Mucosa of descending colon (tissue), 3 donors: Measurements from ENCODE around the gene ARFRP1. TPM values are rescaled to one million over a fixed set of nuclear protein-coding genes. Genes with fewer than 3 reads are reported as not detected.

ENCODE experiments used
- ATAC-seq: fragments of 200-7000 bp; cut with Tn5 transposase; one replicate; pipeline ENCODE4 v1.9.1; 2020; ENCODE audit warnings: mild to moderate bottlenecking, moderate library complexity
- DNase-seq, 3 donors: peaks; one replicate each; pipeline ENCODE4 v3.0.0-alpha.2; 2020
- H3K36me3 ChIP-seq: fragments of 200-600 bp; one replicate; pipeline ENCODE4 v1.8.0; 2021; ENCODE audit warnings: low read depth, mild to moderate bottlenecking
- H3K4me1 ChIP-seq: fragments of 200-600 bp; one replicate; pipeline ENCODE4 v1.8.0; 2021; ENCODE audit warnings: low read depth, mild to moderate bottlenecking
- H3K4me3 ChIP-seq: fragments of 200-600 bp; one replicate; pipeline ENCODE4 v1.8.0; 2021; ENCODE audit warnings: mild to moderate bottlenecking
- H3K9me3 ChIP-seq: fragments of 200-600 bp; one replicate; pipeline ENCODE4 v1.8.0; 2021; ENCODE audit warnings: mild to moderate bottlenecking
- intact Hi-C, 2 donors: fragments of 100-400 bp; cut with DNase I in 1 of 2; cut with micrococcal nuclease in 1 of 2; formaldehyde crosslinking; loops; one replicate each; pipeline versions ENCODE4 v1.11.0 to v1.11.1; 2022; cut with DNase I, micrococcal nuclease
- total RNA-seq, 3 donors: library from RNA; stranded (reverse); fragmentation: NEBNext Ultra II Directional in 2 of 3; extraction: Animal tissue kit (Norgen Biotek cat#: 25700) in 2 of 3; gene quantifications; one replicate each; pipeline versions ENCODE4 v1.2.1 to v1.2.4, GENCODE V29; 2021 to 2023
- TF ChIP-seq, protein P1 (sequence below): fragments of 200-600 bp; IDR thresholded peaks from one replicate; pipeline ENCODE4 v1.8.0; 2022; ENCODE audit warnings: antibody characterized with exemption, mild to moderate bottlenecking
- donor health status: DM: no; HTN: no; CAD: no; lungs with moderate emphysema.
- donor health status: DM: no; HTN: no; CAD: no.
- donor health status: DM: no; HTN: yes; CAD: no.

The ARFRP1 gene
- total RNA-seq, 3 donors from 2014 or later: 64.5 to 69.7 (median 68.6) TPM

DNA sequence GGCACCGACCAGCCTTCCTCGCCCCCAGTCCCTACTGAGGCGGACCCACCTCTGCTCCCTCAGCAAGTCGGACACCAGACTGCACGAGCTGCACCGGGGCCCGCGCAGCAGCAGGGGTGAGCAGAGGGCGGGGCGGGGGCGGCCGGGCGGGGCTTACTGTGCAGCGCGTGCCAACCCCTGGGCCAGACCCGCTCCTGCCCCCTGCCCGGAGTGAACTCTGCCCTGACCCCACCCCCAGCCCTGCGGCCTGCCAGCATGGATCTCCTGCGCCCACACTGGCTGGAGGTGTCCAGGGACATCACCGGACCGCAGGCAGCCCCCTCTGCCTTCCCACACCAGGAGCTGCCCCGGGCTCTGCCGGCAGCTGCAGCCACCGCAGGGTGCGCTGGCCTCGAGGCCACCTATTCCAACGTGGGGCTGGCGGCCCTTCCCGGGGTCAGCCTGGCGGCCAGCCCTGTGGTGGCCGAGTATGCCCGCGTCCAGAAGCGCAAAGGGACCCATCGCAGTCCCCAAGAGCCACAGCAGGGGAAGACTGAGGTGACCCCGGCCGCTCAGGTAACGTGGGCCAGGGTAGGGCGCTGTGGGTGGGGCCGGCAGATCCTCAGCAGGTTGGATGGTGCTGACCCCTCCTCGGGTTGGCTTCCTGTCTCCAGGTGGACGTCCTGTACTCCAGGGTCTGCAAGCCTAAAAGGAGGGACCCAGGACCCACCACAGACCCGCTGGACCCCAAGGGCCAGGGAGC is 30.3 kb upstream of the ARFRP1 start:
- DNase-seq: peak; percentile 43 to 78 (median 71)
- peak; percentile 10 for ATAC-seq
- Histone ChIP-seq H3K9me3 (no peaks in the 10 kb centered on the region), H3K4me3 (no peak overlapping the region), H3K36me3 (no peaks in the 10 kb centered on the region), H3K4me1 (peaks cover 43% of the 10 kb centered on the region)
- intact Hi-C loops: no loop called here
- TF ChIP-seq, protein P1, sequence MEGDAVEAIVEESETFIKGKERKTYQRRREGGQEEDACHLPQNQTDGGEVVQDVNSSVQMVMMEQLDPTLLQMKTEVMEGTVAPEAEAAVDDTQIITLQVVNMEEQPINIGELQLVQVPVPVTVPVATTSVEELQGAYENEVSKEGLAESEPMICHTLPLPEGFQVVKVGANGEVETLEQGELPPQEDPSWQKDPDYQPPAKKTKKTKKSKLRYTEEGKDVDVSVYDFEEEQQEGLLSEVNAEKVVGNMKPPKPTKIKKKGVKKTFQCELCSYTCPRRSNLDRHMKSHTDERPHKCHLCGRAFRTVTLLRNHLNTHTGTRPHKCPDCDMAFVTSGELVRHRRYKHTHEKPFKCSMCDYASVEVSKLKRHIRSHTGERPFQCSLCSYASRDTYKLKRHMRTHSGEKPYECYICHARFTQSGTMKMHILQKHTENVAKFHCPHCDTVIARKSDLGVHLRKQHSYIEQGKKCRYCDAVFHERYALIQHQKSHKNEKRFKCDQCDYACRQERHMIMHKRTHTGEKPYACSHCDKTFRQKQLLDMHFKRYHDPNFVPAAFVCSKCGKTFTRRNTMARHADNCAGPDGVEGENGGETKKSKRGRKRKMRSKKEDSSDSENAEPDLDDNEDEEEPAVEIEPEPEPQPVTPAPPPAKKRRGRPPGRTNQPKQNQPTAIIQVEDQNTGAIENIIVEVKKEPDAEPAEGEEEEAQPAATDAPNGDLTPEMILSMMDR: no peak

- Histone ChIP-seq H3K36me3 (no peaks in the 10 kb centered on the region), H3K4me1 (peaks cover 43% of the 10 kb centered on the region), H3K4me3 (no peak overlapping the region), H3K9me3 (no peaks in the 10 kb centered on the region)
- intact Hi-C loops: no loop called here
- ATAC-seq (peak; percentile 1), DNase-seq (no peak)
- TF ChIP-seq, protein P1: no peak
Measured at GRCh38 chr20:63737695-63737944, 29.8 kb upstream of the ARFRP1 start.

DNA sequence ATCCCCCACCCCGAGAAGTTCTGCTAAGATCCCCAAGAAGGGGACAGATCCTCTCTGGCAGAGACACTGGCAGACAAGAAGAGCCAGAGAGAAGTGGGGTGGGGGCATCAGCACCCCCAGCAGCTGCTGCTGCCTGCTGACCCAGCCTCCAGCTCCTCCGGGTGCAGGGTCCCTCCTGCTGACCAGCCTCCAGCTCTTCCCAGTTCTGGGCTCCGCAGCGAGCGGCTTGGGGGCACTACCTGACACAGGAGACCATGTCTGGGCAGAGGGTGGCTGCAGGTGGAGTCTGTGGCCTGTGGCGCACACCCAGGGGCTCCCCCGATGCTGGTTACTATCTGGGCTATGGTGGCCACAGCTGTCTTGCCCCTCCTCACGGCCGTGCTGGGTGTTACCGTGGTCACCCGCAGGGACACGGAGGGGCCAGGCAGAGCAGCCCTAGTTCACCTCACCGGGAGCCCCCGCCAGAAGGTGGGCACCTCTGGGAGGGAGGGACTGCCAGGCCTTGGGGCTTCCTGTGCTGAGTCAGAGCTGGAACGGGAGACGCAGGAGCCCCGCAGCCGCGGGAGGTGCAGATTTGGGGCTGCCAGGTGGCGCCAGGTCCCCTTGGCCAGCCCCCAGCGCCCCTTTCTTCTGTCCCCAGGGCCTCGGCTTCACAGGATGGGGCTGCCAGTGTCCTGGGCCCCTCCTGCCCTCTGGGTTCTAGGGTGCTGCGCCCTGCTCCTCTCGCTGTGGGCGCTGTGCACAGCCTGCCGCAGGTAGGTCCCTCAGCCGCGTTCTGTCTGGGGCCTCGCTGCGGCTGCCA is 29.3 kb upstream of the ARFRP1 start:
- ATAC-seq (peak; percentile 13), DNase-seq (peak; percentile 38 to 80 (median 67))
- Histone ChIP-seq H3K9me3 (no peaks in the 10 kb centered on the region), H3K4me1 (peaks cover 43% of the 10 kb centered on the region), H3K4me3 (no peak overlapping the region), H3K36me3 (no peaks in the 10 kb centered on the region)
- TF ChIP-seq, protein P1: no peak
- intact Hi-C loops: no loop called here

- DNase-seq (peak; percentile 77 to 89 (median 86)), ATAC-seq (peak; percentile 47)
- H3K4me3 ChIP-seq: no peak within 1 kb of the TSS
- intact Hi-C loops: no loop called here
- H3K4me1 ChIP-seq: peaks cover 40% of the 10 kb centered on the region
- TF ChIP-seq, protein P1: no peak
- H3K36me3 ChIP-seq: no peaks in the 10 kb centered on the region
- no peaks in the 10 kb centered on the region for H3K9me3 ChIP-seq
Measured at GRCh38 chr20:63735859-63736718, 28.3 kb upstream of the ARFRP1 start, which contains the start of gene LIME1. Gene LIME1 (plus strand): TSS chr20:63736664. CDS start chr20:63737550, 886 bp downstream.

- TF ChIP-seq, protein P1: no peak
- DNase-seq (peak in 1 of 3 donors; percentile 61), ATAC-seq (no peak)
- intact Hi-C loops: no loop called here
- Histone ChIP-seq H3K4me3 (no peak overlapping the region), H3K9me3 (no peaks in the 10 kb centered on the region), H3K36me3 (no peaks in the 10 kb centered on the region), H3K4me1 (peaks cover 36% of the 10 kb centered on the region)
Measured at GRCh38 chr20:63734946-63735858, 27.4 kb upstream of the ARFRP1 start.
